Hepatocyte (in vitro differentiated cells): ENCODE measurements around the gene IL10RA. TPM values are rescaled to one million over a fixed set of nuclear protein-coding genes. Genes with fewer than 3 reads are reported as not detected.

Experiments
- DNase-seq: peaks from one replicate; pipeline ENCODE4 v3.0.0-alpha.2; 2016; ENCODE audit warnings: low spot score
- H2AFZ ChIP-seq: fragments of 200-600 bp; sonication (generic); 2 replicates; pipeline ENCODE4 v1.6.0; 2016; ENCODE audit warnings: antibody characterized with exemption, mild to moderate bottlenecking
- H3K27ac ChIP-seq: fragments of 200-600 bp; sonication (generic); 2 replicates; pipeline ENCODE4 v1.5.1; 2016; ENCODE audit warnings: mild to moderate bottlenecking
- H3K27me3 ChIP-seq: fragments of 200-600 bp; sonication (generic); 2 replicates; pipeline ENCODE4 v1.6.1; 2016
- H3K36me3 ChIP-seq: fragments of 200-600 bp; sonication (generic); replicated peaks from 2 replicates; pipeline ENCODE4 v1.5.1; 2016; ENCODE audit warnings: low read depth; ENCODE audit not compliant: insufficient read depth
- H3K4me1 ChIP-seq: fragments of 200-600 bp; sonication (generic); 2 replicates; pipeline ENCODE4 v1.5.1; 2016; ENCODE audit warnings: mild to moderate bottlenecking, moderate library complexity; ENCODE audit not compliant: insufficient read depth
- H3K4me2 ChIP-seq: fragments of 200-600 bp; sonication (generic); 2 replicates; pipeline ENCODE4 v1.6.0; 2016
- H3K4me3 ChIP-seq: fragments of 200-600 bp; sonication (generic); 2 replicates; pipeline ENCODE4 v1.5.1; 2016; ENCODE audit warnings: mild to moderate bottlenecking
- H3K79me2 ChIP-seq: fragments of 200-600 bp; sonication (generic); 2 replicates; pipeline ENCODE4 v1.6.0; 2017; ENCODE audit warnings: mild to moderate bottlenecking
- H3K9me2 ChIP-seq: fragments of 200-600 bp; sonication (generic); replicated peaks from 2 replicates; pipeline ENCODE4 v1.6.0; 2017; ENCODE audit warnings: mild to moderate bottlenecking; ENCODE audit not compliant: insufficient read depth
- H3K9me3 ChIP-seq: fragments of 200-600 bp; sonication (generic); 2 replicates; pipeline ENCODE4 v1.5.1; 2016; ENCODE audit warnings: low read depth, mild to moderate bottlenecking
- H4K20me1 ChIP-seq: fragments of 200-600 bp; sonication (generic); 2 replicates; pipeline ENCODE4 v1.6.0; 2016; ENCODE audit warnings: mild to moderate bottlenecking; ENCODE audit not compliant: insufficient read depth, poor library complexity, severe bottlenecking
- CTCF ChIP-seq: fragments of 200-600 bp; sonication (generic); IDR thresholded peaks from 2 replicates; pipeline ENCODE4 v1.5.1; 2016; ENCODE audit warnings: antibody characterized with exemption, mild to moderate bottlenecking; ENCODE audit not compliant: poor library complexity
- EZH2 ChIP-seq: fragments of 200-600 bp; sonication (generic); IDR thresholded peaks from 2 replicates; pipeline ENCODE4 v1.6.1; 2016; ENCODE audit warnings: antibody characterized with exemption, mild to moderate bottlenecking, borderline replicate concordance
- EZH2phosphoT487 ChIP-seq: fragments of 200-600 bp; sonication (generic); IDR thresholded peaks from one replicate; pipeline ENCODE4 v1.6.1; 2018; ENCODE audit warnings: antibody characterized with exemption, mild to moderate bottlenecking, low read depth, moderate library complexity; ENCODE audit not compliant: unreplicated experiment, severe bottlenecking
- WGBS: methylation state at CpG from one replicate; pipeline ENCODE4 v1.1.6; 2016; ENCODE audit warnings: low lambda C conversion rate; ENCODE audit errors: missing lambda C conversion rate; 5-methylcytosine and 5-hydroxymethylcytosine counted together
- polyA plus RNA-seq: library from polyadenylated mRNA; unstranded; fragments of >200 nt; fragmentation: Nextera tagmentation; extraction: Ambion mirVana; gene quantifications from 2 replicates; pipeline ENCODE4 v1.2.1, GENCODE V29; 2016
- total RNA-seq: library from RNA; depleted of rRNA; stranded (reverse); fragments of >200 nt; gene quantifications from 2 replicates; pipeline ENCODE4 v1.2.3, GENCODE V29; 2014

IL10RA gene
- total and polyA plus RNA-seq, 2 experiments from 2014 or later, result 1.5 to 2.3 TPM

GRCh38 chr11:117992620-117993019, 6.4 kb downstream of the IL10RA start:
- TF ChIP-seq EZH2phosphoT487 (no peak), CTCF (no peak), EZH2 (no peak)
- Histone ChIP-seq H3K79me2 (no peaks in the 10 kb centered on the region), H3K9me3 (no peaks in the 10 kb centered on the region), H3K9me2 (no peaks in the 10 kb centered on the region), H4K20me1 (no peaks in the 10 kb centered on the region), H3K27ac (no peak overlapping the region), H3K4me2 (no peak overlapping the region), H3K4me1 (no peaks in the 10 kb centered on the region), H3K4me3 (no peak overlapping the region), H3K36me3 (no peaks in the 10 kb centered on the region), H3K27me3 (peaks cover 11% of the 10 kb centered on the region), H2AFZ (no peak overlapping the region)
- WGBS, result 90% methylated on average over 2 of the region's 2 CpGs
- DNase-seq, result no peak

GRCh38 chr11:117993988-117994745, 8.0 kb downstream of the IL10RA start:
- Histone ChIP-seq H3K27me3 (no peaks in the 10 kb centered on the region), H3K79me2 (no peaks in the 10 kb centered on the region), H3K9me2 (no peaks in the 10 kb centered on the region), H3K36me3 (no peaks in the 10 kb centered on the region), H4K20me1 (no peaks in the 10 kb centered on the region), H3K27ac (no peak overlapping the region), H3K4me3 (no peak overlapping the region), H3K4me2 (no peak overlapping the region), H2AFZ (no peak overlapping the region), H3K9me3 (no peaks in the 10 kb centered on the region), H3K4me1 (no peaks in the 10 kb centered on the region)
- TF ChIP-seq EZH2 (no peak), CTCF (no peak)
- 51% methylated on average over 9 of the region's 9 CpGs for WGBS
- peak; percentile 34 for DNase-seq

- no peak for DNase-seq
- no peak overlapping the region for H3K4me3 ChIP-seq
- H3K4me2 ChIP-seq, result no peak overlapping the region
- H2AFZ ChIP-seq, result no peak overlapping the region
- H3K27me3 ChIP-seq, result no peaks in the 10 kb centered on the region
- no peaks in the 10 kb centered on the region for H3K9me3 ChIP-seq
- 94% methylated on average over 11 of the region's 11 CpGs for WGBS
- no peaks in the 10 kb centered on the region for H3K79me2 ChIP-seq
- H3K36me3 ChIP-seq, result no peaks in the 10 kb centered on the region
- no peaks in the 10 kb centered on the region for H4K20me1 ChIP-seq
- H3K9me2 ChIP-seq, result no peaks in the 10 kb centered on the region
- TF ChIP-seq EZH2 (no peak), EZH2phosphoT487 (no peak), CTCF (no peak)
- H3K4me1 ChIP-seq, result no peaks in the 10 kb centered on the region
- no peak overlapping the region for H3K27ac ChIP-seq
Measured at GRCh38 chr11:117995472-117995871, 9.3 kb downstream of the IL10RA start.
